Lung (tissue), 16 donors: ENCODE measurements around the gene NLRP8. TPM values are rescaled to one million over a fixed set of nuclear protein-coding genes. Genes with fewer than 3 reads are reported as not detected.

ENCODE experiments used
- ATAC-seq: fragments of 200-7000 bp; cut with Tn5 transposase; one replicate; pipeline ENCODE4 v1.9.1; 2020; ENCODE audit warnings: moderate number of reproducible peaks; ENCODE audit not compliant: insufficient read depth, low FRiP score
- DNase-seq, 3 donors: peaks; one replicate each; pipeline ENCODE4 v3.0.0-alpha.2; 2013 to 2017
- H3K27ac ChIP-seq, 2 donors: one replicate each; pipeline ENCODE4 v1.5.1; 2013; ENCODE audit warnings: mild to moderate bottlenecking in 2 of 2, moderate library complexity in 2 of 2, control low read depth in 1 of 2, inconsistent platforms in 1 of 2, low read depth in 1 of 2, low read length in 1 of 2
- H3K27me3 ChIP-seq, 3 donors: one replicate each; pipeline ENCODE4 v1.5.1; 2013; ENCODE audit warnings: low read length in 2 of 3; ENCODE audit not compliant: control insufficient read depth in 3 of 3, insufficient read depth in 3 of 3
- H3K36me3 ChIP-seq, 4 donors: one replicate each; pipeline ENCODE4 v1.5.1; 2013; ENCODE audit warnings: low read length in 4 of 4, mild to moderate bottlenecking in 1 of 4, moderate library complexity in 1 of 4; ENCODE audit not compliant: control insufficient read depth in 4 of 4, insufficient read depth in 4 of 4
- H3K4me1 ChIP-seq, 5 donors: one replicate each; pipeline ENCODE4 v1.5.1; 2013; ENCODE audit warnings: low read length in 5 of 5, mild to moderate bottlenecking in 2 of 5, moderate library complexity in 1 of 5; ENCODE audit not compliant: control insufficient read depth in 5 of 5, insufficient read depth in 5 of 5
- H3K4me3 ChIP-seq: one replicate; pipeline ENCODE4 v1.5.1; 2013; ENCODE audit warnings: mild to moderate bottlenecking, control low read depth, moderate library complexity
- H3K9ac ChIP-seq, 2 donors: one replicate each; pipeline ENCODE4 v1.5.1; 2013; ENCODE audit warnings: low read length in 2 of 2, control low read depth in 1 of 2; ENCODE audit not compliant: insufficient read depth in 1 of 2
- H3K9me3 ChIP-seq, 4 donors: one replicate each; pipeline ENCODE4 v1.5.1; 2013; ENCODE audit warnings: low read length in 3 of 4, mild to moderate bottlenecking in 1 of 4, moderate library complexity in 1 of 4; ENCODE audit not compliant: control insufficient read depth in 4 of 4, insufficient read depth in 3 of 4
- CTCF ChIP-seq: IDR thresholded peaks from 2 replicates; pipeline ENCODE4 v1.5.1; 2012; ENCODE audit warnings: mild to moderate bottlenecking; ENCODE audit errors: control extremely low read depth, extremely low read depth
- WGBS, 2 donors: extraction: QIAGEN DNeasy Blood & Tissue Kit; methylation state at CpG; one replicate each; pipeline ENCODE4 v1.1.7; 2013; 5-methylcytosine and 5-hydroxymethylcytosine counted together
- long read RNA-seq, 5 donors: transcript quantifications; one replicate each; lab custom pipeline, GENCODE V29; 2026
- polyA plus RNA-seq, 2 donors: library from polyadenylated mRNA; stranded (reverse); fragments of 200-250 nt; gene quantifications; one replicate each; pipeline ENCODE4 v1.2.1, GENCODE V29; 2013
- total RNA-seq, 2 donors: library from RNA; depleted of rRNA in 1 of 2; stranded (reverse); fragments of >200 nt in 1 of 2; gene quantifications; one replicate each; pipeline ENCODE4 v1.2.1, GENCODE V29; 2014 to 2021
- donor health status: control.
- donor health status: control.
- donor health status: Bipolar disorder and iron deficiency.
- donor health status: healthy.
- donor health status: DM: yes; HTN: yes; CAD: no.

The NLRP8 gene
- not detected for total RNA-seq
- not detected for polyA plus RNA-seq
- long read RNA-seq, donor 1, result 0 reads
- long read RNA-seq, donor 2, result 0 reads
- long read RNA-seq, donor 3, result 0 reads
- long read RNA-seq, donor 4, result 0 reads
- long read RNA-seq, donor 5, result 0 reads

GRCh38 chr19:55947532-55947931 is at the start of gene NLRP8:
TSS of gene NLRP8 (plus strand) at chr19:55947832.
- ATAC-seq, result no peak
- no peak within 1 kb of the TSS for H3K27ac ChIP-seq

GRCh38 chr19:55898911-55899310 is 48.7 kb upstream of the NLRP8 start:
- WGBS, 2 donors, result 81 to 83% methylated on average over 12 of the region's 12 CpGs
- H3K36me3 ChIP-seq, result no peaks in the 10 kb centered on the region
- H3K9me3 ChIP-seq, result peaks cover 0 to 11% (median 2%) of the 10 kb centered on the region in 4 donors
- no peak for DNase-seq
- no peak overlapping the region for H3K9ac ChIP-seq
- no peak overlapping the region for H3K4me3 ChIP-seq
- TF ChIP-seq CTCF, result no peak
- H3K27ac ChIP-seq, result no peak overlapping the region
- H3K4me1 ChIP-seq, result no peaks in the 10 kb centered on the region
- no peak for ATAC-seq
- H3K27me3 ChIP-seq, result no peaks in the 10 kb centered on the region

More at GRCh38 chr19:55947532-55947931, at the start of gene NLRP8:
- no peak within 1 kb of the TSS for H3K9ac ChIP-seq
- H3K4me1 ChIP-seq, result no peaks in the 10 kb centered on the region
- 79 to 86% methylated on average over 8 of the region's 8 CpGs for WGBS, 2 donors
- no peak for DNase-seq
- no peaks in the 10 kb centered on the region for H3K27me3 ChIP-seq
- no peak for TF ChIP-seq CTCF
- H3K9me3 ChIP-seq, result peaks cover 0 to 17% (median 7%) of the 10 kb centered on the region in 4 donors
- H3K4me3 ChIP-seq, result no peak within 1 kb of the TSS
- H3K36me3 ChIP-seq, result no peaks in the 10 kb centered on the region

DNA sequence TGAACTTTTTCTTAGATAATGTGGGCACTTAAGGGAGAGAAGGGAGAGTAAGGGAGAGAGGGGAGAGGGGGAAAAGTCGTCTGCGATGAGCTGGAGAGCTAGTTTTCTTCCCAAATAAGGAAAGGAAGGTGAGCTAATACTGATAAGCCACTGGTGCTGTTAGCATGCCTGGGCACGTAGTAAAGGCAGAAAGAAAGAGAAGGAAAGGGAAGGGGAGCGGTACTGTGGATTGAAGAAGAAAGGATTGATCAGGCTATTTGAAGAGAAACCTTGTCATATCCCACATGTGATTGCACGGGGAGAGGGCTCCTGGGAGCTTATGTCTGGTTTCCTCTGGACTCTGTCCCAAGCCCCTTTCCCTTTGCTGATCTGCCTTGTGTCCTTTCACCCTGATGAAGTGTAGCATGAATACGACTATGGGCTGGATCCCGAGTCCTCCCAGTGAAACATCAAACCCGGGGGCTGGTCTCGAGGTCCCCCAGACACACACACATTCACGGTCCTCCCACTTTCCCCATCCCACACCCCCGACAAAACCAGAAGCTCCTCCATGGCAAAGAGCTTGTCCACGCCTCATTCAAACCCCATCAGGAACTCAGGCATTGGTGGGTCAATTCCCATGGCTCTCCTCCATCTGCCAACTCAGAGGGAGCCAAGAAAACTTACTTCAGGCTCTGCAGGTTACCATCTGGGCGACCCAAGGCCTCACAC is 46.1 kb upstream of the NLRP8 start:
- Histone ChIP-seq H3K4me1 (no peaks in the 10 kb centered on the region), H3K4me3 (no peak overlapping the region), H3K9ac (no peak overlapping the region), H3K36me3 (no peaks in the 10 kb centered on the region), H3K27ac (no peak overlapping the region), H3K9me3 (peaks cover 0 to 12% (median 3%) of the 10 kb centered on the region in 4 donors), H3K27me3 (no peaks in the 10 kb centered on the region)
- WGBS, 2 donors, result 70 to 83% methylated on average over 13 of the region's 13 CpGs
- DNase-seq, result no peak
- ATAC-seq, result no peak
- no peak for TF ChIP-seq CTCF
